Measurements from ENCODE around the gene CHEK2. TPM values are rescaled to one million over a fixed set of nuclear protein-coding genes. Genes with fewer than 3 reads are reported as not detected.

Gene CHEK2
- total and polyA plus RNA-seq, 10 of the 15 experiments (the other 5 are each of a cell fraction or from before 2014, with no cell fraction given) = 15.7 to 59.7 (median 22.7) TPM

GRCh38 chr22:28648792-28649191 is 92.8 kb downstream of the CHEK2 start (continued):
- no peak for TF ChIP-seq CEBPZ (IDR thresholded peaks at IDR 0.05; ENCODE audit: low read depth, low read length)
- TF ChIP-seq NFYA (IDR thresholded peaks at IDR 0.05; ENCODE audit: borderline replicate concordance, low read depth, low read length) = no peak
- TF ChIP-seq PBX3 (IDR thresholded peaks at IDR 0.05; ENCODE audit: insufficient replicate concordance, low read depth, low read length) = no peak
- TF ChIP-seq EZH2 (IDR thresholded peaks at IDR 0.05; ENCODE audit: borderline replicate concordance, control insufficient read depth, low read depth, low read length) = no peak
- TF ChIP-seq ASH2L (IDR thresholded peaks at IDR 0.05; ENCODE audit: borderline replicate concordance, low read depth) = no peak
- TF ChIP-seq, protein P1, sequence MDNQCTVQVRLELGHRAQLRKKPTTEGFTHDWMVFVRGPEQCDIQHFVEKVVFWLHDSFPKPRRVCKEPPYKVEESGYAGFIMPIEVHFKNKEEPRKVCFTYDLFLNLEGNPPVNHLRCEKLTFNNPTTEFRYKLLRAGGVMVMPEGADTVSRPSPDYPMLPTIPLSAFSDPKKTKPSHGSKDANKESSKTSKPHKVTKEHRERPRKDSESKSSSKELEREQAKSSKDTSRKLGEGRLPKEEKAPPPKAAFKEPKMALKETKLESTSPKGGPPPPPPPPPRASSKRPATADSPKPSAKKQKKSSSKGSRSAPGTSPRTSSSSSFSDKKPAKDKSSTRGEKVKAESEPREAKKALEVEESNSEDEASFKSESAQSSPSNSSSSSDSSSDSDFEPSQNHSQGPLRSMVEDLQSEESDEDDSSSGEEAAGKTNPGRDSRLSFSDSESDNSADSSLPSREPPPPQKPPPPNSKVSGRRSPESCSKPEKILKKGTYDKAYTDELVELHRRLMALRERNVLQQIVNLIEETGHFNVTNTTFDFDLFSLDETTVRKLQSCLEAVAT (IDR thresholded peaks at IDR 0.05) = no peak
- no peak for TF ChIP-seq CHD4 (IDR thresholded peaks at IDR 0.05)

Measured in GM12878 (cell line).